Right lobe of liver (tissue), 4 donors: ENCODE results near the gene APOBEC2.

Source experiments
- CTCF ChIP-seq, 4 donors: fragments of 200-600 bp in 3 of 4; fragments of 450-650 bp in 1 of 4; IDR thresholded peaks; one replicate each; pipeline versions ENCODE4 v1.5.1 to v1.8.0; 2016 to 2022; ENCODE audit warnings: antibody characterized with exemption in 4 of 4, mild to moderate bottlenecking in 2 of 4
- POLR2A ChIP-seq: fragments of 450-650 bp; IDR thresholded peaks from one replicate; pipeline ENCODE4 v1.6.1; 2017; ENCODE audit warnings: antibody characterized with exemption, mild to moderate bottlenecking
- donor health status: DM: no; HTN: no; CAD: no.
- donor health status: DM: no; HTN: no; CAD: no.
- donor health status: DM: no; HTN: yes; CAD: no.

- TF ChIP-seq CTCF (IDR thresholded peaks at IDR 0.05) (no peak), POLR2A (no peak)
Measured at GRCh38 chr6:41093729-41094128, 40.7 kb downstream of the APOBEC2 start.
